HEK293T (cell line): ENCODE measurements around the gene BST1.

Source experiments
- FOXM1 ChIP-seq: fragments of 450-650 bp; IDR thresholded peaks from 2 replicates; pipeline ENCODE4 v1.6.1; 2017; ENCODE audit warnings: mild to moderate bottlenecking, borderline replicate concordance
- SUZ12 ChIP-seq: fragments of 450-650 bp; IDR thresholded peaks from 2 replicates; pipeline ENCODE4 v1.6.1; 2016; ENCODE audit warnings: mild to moderate bottlenecking

- TF ChIP-seq FOXM1: no peak
- TF ChIP-seq SUZ12: no peak
These were observed 46.1 kb downstream of the BST1 start for GRCh38 chr4:15749001-15749400.
